ENCODE data around the gene AOPEP.

DNA sequence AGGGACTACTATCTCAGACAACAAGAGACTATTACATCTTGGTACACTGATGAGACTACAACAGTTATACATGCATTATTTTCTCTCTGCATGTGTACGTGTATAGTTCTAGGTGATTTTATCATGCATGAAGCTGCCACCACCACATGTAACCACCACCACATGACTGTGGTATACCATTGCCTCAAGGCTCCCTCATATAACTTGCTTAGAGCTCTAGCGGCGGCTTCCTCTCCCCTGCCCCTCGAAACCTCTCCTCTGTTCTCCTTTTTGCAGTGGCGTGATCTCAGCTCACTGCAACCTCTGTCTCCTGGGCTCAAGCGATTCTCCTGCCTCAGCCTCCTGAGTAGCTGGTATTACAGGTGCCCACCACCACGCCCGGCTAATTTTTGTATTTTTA lies 162.3 kb downstream of the AOPEP start:
- TF ChIP-seq, protein P1, sequence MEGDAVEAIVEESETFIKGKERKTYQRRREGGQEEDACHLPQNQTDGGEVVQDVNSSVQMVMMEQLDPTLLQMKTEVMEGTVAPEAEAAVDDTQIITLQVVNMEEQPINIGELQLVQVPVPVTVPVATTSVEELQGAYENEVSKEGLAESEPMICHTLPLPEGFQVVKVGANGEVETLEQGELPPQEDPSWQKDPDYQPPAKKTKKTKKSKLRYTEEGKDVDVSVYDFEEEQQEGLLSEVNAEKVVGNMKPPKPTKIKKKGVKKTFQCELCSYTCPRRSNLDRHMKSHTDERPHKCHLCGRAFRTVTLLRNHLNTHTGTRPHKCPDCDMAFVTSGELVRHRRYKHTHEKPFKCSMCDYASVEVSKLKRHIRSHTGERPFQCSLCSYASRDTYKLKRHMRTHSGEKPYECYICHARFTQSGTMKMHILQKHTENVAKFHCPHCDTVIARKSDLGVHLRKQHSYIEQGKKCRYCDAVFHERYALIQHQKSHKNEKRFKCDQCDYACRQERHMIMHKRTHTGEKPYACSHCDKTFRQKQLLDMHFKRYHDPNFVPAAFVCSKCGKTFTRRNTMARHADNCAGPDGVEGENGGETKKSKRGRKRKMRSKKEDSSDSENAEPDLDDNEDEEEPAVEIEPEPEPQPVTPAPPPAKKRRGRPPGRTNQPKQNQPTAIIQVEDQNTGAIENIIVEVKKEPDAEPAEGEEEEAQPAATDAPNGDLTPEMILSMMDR (IDR thresholded peaks at IDR 0.05): no peak
- TF ChIP-seq POLR2A (IDR thresholded peaks at IDR 0.05): no peak

Measured in uterus (tissue), 2 donors.